SK-N-MC (cell line): ENCODE results near the gene FAM187B.

Experiments
- EZH2 ChIP-seq: fragments of 200-600 bp; sonication (generic); IDR thresholded peaks from one replicate; pipeline ENCODE4 v1.6.1; 2017; ENCODE audit warnings: antibody characterized with exemption
- FOXP2 ChIP-seq: optimal IDR thresholded peaks from 2 replicates; pipeline ENCODE3; 2011; ENCODE audit warnings: mild to moderate bottlenecking, moderate library complexity; ENCODE audit not compliant: insufficient read depth; ENCODE audit errors: extremely low read length, control extremely low read depth

DNA sequence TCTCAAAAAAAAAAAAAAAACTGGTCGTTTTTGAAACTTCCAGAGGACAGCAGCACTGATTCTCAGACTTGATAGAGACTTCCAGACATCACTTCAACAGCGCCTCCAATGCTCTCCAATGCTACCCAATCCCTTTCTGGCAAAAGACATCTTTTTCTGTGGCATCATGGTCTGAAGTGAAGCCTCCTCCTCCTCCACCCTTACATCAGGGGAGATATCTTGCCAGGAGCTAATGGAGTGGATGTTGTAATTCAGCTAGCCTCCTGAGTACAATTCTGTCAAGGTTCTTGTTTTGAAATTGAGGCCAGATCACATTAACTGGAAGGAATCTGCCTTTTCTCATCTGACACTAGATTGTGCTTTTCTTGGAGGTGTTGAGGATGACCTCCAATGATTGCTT, 49.8 kb downstream of the FAM187B start:
- TF ChIP-seq FOXP2 (no peak), EZH2 (no peak)
